Mesothelial cell of epicardium (in vitro differentiated cells): Measurements from ENCODE around the gene LRP3. TPM values are rescaled to one million over a fixed set of nuclear protein-coding genes. Genes with fewer than 3 reads are reported as not detected.

Source experiments
- DNase-seq, 2 experiments: peaks; one replicate each; pipeline ENCODE4 v3.0.0; 2021; ENCODE audit warnings: low spot score in 2 of 2; ENCODE audit not compliant: unreplicated experiment in 2 of 2
- H3K27ac Mint-ChIP-seq: 2 replicates; pipeline ENCODE4 v1.8.0; 2021; ENCODE audit warnings: mixed read lengths
- H3K27me3 Mint-ChIP-seq: 2 replicates; pipeline ENCODE4 v1.8.0; 2021; ENCODE audit warnings: low read depth, mixed read lengths
- H3K36me3 Mint-ChIP-seq: 2 replicates; pipeline ENCODE4 v1.8.0; 2021; ENCODE audit warnings: mixed read lengths
- H3K4me1 Mint-ChIP-seq: 2 replicates; pipeline ENCODE4 v1.8.0; 2021; ENCODE audit warnings: mixed read lengths
- H3K4me3 Mint-ChIP-seq: 2 replicates; pipeline ENCODE4 v1.8.0; 2021; ENCODE audit warnings: mild to moderate bottlenecking, moderate library complexity, mixed read lengths
- H3K9me3 Mint-ChIP-seq: 2 replicates; pipeline ENCODE4 v1.8.0; 2021; ENCODE audit warnings: mixed read lengths
- CTCF ChIP-seq: fragments of 200-600 bp; sonication (generic); IDR thresholded peaks from one replicate; pipeline ENCODE4 v1.5.0; 2021; ENCODE audit warnings: antibody characterized with exemption; ENCODE audit not compliant: unreplicated experiment
- total RNA-seq: library from RNA; stranded (reverse); gene quantifications from 3 replicates; pipeline ENCODE4 v1.2.1, GENCODE V29; 2021

The LRP3 gene
- total RNA-seq, 1 donor from 2014 or later, result 34.1 TPM

- no peaks in the 10 kb centered on the region for H3K27me3 Mint-ChIP-seq
- TF ChIP-seq CTCF, result no peak
- H3K4me3 Mint-ChIP-seq, result no peak overlapping the region
- DNase-seq, result no peak
- no peaks in the 10 kb centered on the region for H3K9me3 Mint-ChIP-seq
- no peak overlapping the region for H3K27ac Mint-ChIP-seq
- peaks cover 2% of the 10 kb centered on the region for H3K4me1 Mint-ChIP-seq
- no peaks in the 10 kb centered on the region for H3K36me3 Mint-ChIP-seq
These were observed 37.8 kb upstream of the LRP3 start for GRCh38 chr19:33156334-33156733.

GRCh38 chr19:33157906-33158305, 36.2 kb upstream of the LRP3 start:
- H3K9me3 Mint-ChIP-seq, result no peaks in the 10 kb centered on the region
- peaks cover 2% of the 10 kb centered on the region for H3K4me1 Mint-ChIP-seq
- no peak overlapping the region for H3K27ac Mint-ChIP-seq
- no peak for TF ChIP-seq CTCF
- H3K27me3 Mint-ChIP-seq, result no peaks in the 10 kb centered on the region
- no peaks in the 10 kb centered on the region for H3K36me3 Mint-ChIP-seq
- no peak for DNase-seq
- H3K4me3 Mint-ChIP-seq, result no peak overlapping the region

GRCh38 chr19:33158365-33158764, 35.8 kb upstream of the LRP3 start:
- Mint-ChIP-seq H3K27ac (no peak overlapping the region), H3K9me3 (no peaks in the 10 kb centered on the region), H3K4me3 (no peak overlapping the region), H3K27me3 (no peaks in the 10 kb centered on the region), H3K36me3 (no peaks in the 10 kb centered on the region), H3K4me1 (peaks cover 2% of the 10 kb centered on the region)
- no peak for TF ChIP-seq CTCF
- DNase-seq, result no peak

GRCh38 chr19:33159149-33159548, 35.0 kb upstream of the LRP3 start:
- Mint-ChIP-seq H3K27me3 (no peaks in the 10 kb centered on the region), H3K4me1 (peaks cover 2% of the 10 kb centered on the region), H3K4me3 (no peak overlapping the region), H3K36me3 (no peaks in the 10 kb centered on the region), H3K9me3 (no peaks in the 10 kb centered on the region), H3K27ac (no peak overlapping the region)
- TF ChIP-seq CTCF, result no peak
- no peak for DNase-seq

- no peak for TF ChIP-seq CTCF
- DNase-seq, result no peak
- Mint-ChIP-seq H3K4me1 (peaks cover 2% of the 10 kb centered on the region), H3K36me3 (no peaks in the 10 kb centered on the region), H3K4me3 (no peak overlapping the region), H3K27me3 (no peaks in the 10 kb centered on the region), H3K9me3 (no peaks in the 10 kb centered on the region), H3K27ac (no peak overlapping the region)
These were observed 34.2 kb upstream of the LRP3 start for GRCh38 chr19:33159893-33160292.

GRCh38 chr19:33161201-33161600, 32.9 kb upstream of the LRP3 start:
- H3K27ac Mint-ChIP-seq, result no peak overlapping the region
- no peak overlapping the region for H3K4me3 Mint-ChIP-seq
- no peaks in the 10 kb centered on the region for H3K9me3 Mint-ChIP-seq
- TF ChIP-seq CTCF, result no peak
- H3K27me3 Mint-ChIP-seq, result no peaks in the 10 kb centered on the region
- no peaks in the 10 kb centered on the region for H3K4me1 Mint-ChIP-seq
- H3K36me3 Mint-ChIP-seq, result no peaks in the 10 kb centered on the region
- DNase-seq, result no peak
